SU-DHL-6 (cell line): ENCODE measurements around the gene MAP3K8.
"Not testable (repeated sequence)": the region's sequence is repeated elsewhere in the genome, so short reads cannot be mapped to it uniquely, and the experiment has no call there.

Experiments
- H2AFZ ChIP-seq: fragments of 200-600 bp; sonication (generic); 2 replicates; pipeline ENCODE4 v1.6.1; 2014; ENCODE audit warnings: low read depth, mild to moderate bottlenecking, moderate library complexity, mixed read lengths, antibody characterized with exemption, low read length; ENCODE audit not compliant: severe bottlenecking
- H3F3A ChIP-seq: fragments of 200-600 bp; shearing (Covaris generic); 2 replicates; pipeline ENCODE4 v1.6.0; 2016; ENCODE audit warnings: antibody characterized with exemption, mild to moderate bottlenecking; ENCODE audit not compliant: insufficient read depth
- H3K27ac ChIP-seq: fragments of 200-600 bp; sonication (generic); 2 replicates; pipeline ENCODE4 v1.5.1; 2016; ENCODE audit warnings: low read depth, mild to moderate bottlenecking, low read length, moderate library complexity, mixed read lengths
- H3K27me3 ChIP-seq: fragments of 200-600 bp; sonication (generic), shearing (Covaris generic); 2 replicates; pipeline ENCODE4 v1.6.0; 2014; ENCODE audit warnings: mild to moderate bottlenecking, low read length
- H3K36me3 ChIP-seq: fragments of 200-600 bp; sonication (generic); 2 replicates; pipeline ENCODE4 v1.6.1; 2014; ENCODE audit warnings: mild to moderate bottlenecking, low read length, mixed read lengths
- H3K4me2 ChIP-seq: fragments of 300-600, 200-600 bp; shearing (Covaris generic), sonication (generic); 2 replicates; pipeline ENCODE4 v1.6.0; 2014; ENCODE audit warnings: low read length, low read depth, mild to moderate bottlenecking; ENCODE audit not compliant: poor library complexity, severe bottlenecking
- H3K4me3 ChIP-seq: fragments of 200-600 bp; sonication (generic); 2 replicates; pipeline ENCODE4 v1.5.1; 2014; ENCODE audit warnings: antibody characterized with exemption, low read length, mild to moderate bottlenecking, mixed read lengths; ENCODE audit not compliant: insufficient read depth, poor library complexity, severe bottlenecking
- H3K79me2 ChIP-seq: fragments of 200-600 bp; sonication (generic); 2 replicates; pipeline ENCODE4 v1.6.1; 2014; ENCODE audit warnings: mild to moderate bottlenecking, low read length, moderate library complexity; ENCODE audit not compliant: insufficient read depth
- H3K9ac ChIP-seq: fragments of 200-600 bp; sonication (generic); 2 replicates; pipeline ENCODE4 v1.7.0; 2014; ENCODE audit warnings: mild to moderate bottlenecking, low read length
- H3K9me2 ChIP-seq: fragments of 200-600 bp; sonication (generic); replicated peaks from 2 replicates; pipeline ENCODE4 v1.6.1; 2014; ENCODE audit warnings: low read length; ENCODE audit not compliant: insufficient read depth
- H3K9me3 ChIP-seq: fragments of 200-600 bp; sonication (generic); 2 replicates; pipeline ENCODE4 v1.6.1; 2014; ENCODE audit warnings: low read length, mixed read lengths; ENCODE audit not compliant: insufficient read depth
- H4K20me1 ChIP-seq: fragments of 200-600 bp; sonication (generic); 2 replicates; pipeline ENCODE4 v1.6.1; 2014; ENCODE audit warnings: low read depth, mild to moderate bottlenecking, antibody characterized with exemption, low read length, moderate library complexity, mixed read lengths
- CTCF ChIP-seq: fragments of 200-600 bp; sonication (generic); IDR thresholded peaks from one replicate; pipeline ENCODE4 v1.5.1; 2017; ENCODE audit warnings: antibody characterized with exemption, mild to moderate bottlenecking, low read length, moderate library complexity; ENCODE audit not compliant: insufficient read depth, poor library complexity, severe bottlenecking
- EZH2phosphoT487 ChIP-seq: fragments of 200-600 bp; sonication (generic), shearing (Covaris generic); conservative IDR thresholded peaks from 2 replicates; pipeline ENCODE4 v1.6.1; 2018; ENCODE audit warnings: mild to moderate bottlenecking, antibody characterized with exemption, low read length, moderate library complexity, mixed read lengths

MAP3K8 gene

GRCh38 chr10:30466445-30466844 is 32.5 kb downstream of the MAP3K8 start:
- Histone ChIP-seq H3K4me2 (no peak overlapping the region), H4K20me1 (no peaks in the 10 kb centered on the region), H3K79me2 (no peaks in the 10 kb centered on the region), H3K27ac (no peak overlapping the region), H3K4me3 (no peak overlapping the region), H3F3A (no peaks in the 10 kb centered on the region), H3K27me3 (no peaks in the 10 kb centered on the region), H3K36me3 (no peaks in the 10 kb centered on the region), H2AFZ (no peak overlapping the region), H3K9ac (no peak overlapping the region), H3K9me2 (no peaks in the 10 kb centered on the region), H3K9me3 (no peaks in the 10 kb centered on the region)
- TF ChIP-seq EZH2phosphoT487 (no peak), CTCF (no peak)

GRCh38 chr10:30467651-30468338 is 33.8 kb downstream of the MAP3K8 start:
- no peak overlapping the region for H3K4me2 ChIP-seq
- H3K4me3 ChIP-seq = no peak overlapping the region
- no peak overlapping the region for H3K27ac ChIP-seq
- no peaks in the 10 kb centered on the region for H3K79me2 ChIP-seq
- H3K27me3 ChIP-seq = no peaks in the 10 kb centered on the region
- no peaks in the 10 kb centered on the region for H3F3A ChIP-seq
- H4K20me1 ChIP-seq = no peaks in the 10 kb centered on the region
- H3K9me3 ChIP-seq = no peaks in the 10 kb centered on the region
- H3K9ac ChIP-seq = no peak overlapping the region
- H3K36me3 ChIP-seq = no peaks in the 10 kb centered on the region
- H3K9me2 ChIP-seq = no peaks in the 10 kb centered on the region
- no peak overlapping the region for H2AFZ ChIP-seq
- TF ChIP-seq EZH2phosphoT487 (no peak), CTCF (no peak)

- Histone ChIP-seq H3K36me3 (no peaks in the 10 kb centered on the region), H3K9me2 (no peaks in the 10 kb centered on the region), H3K9ac (no peak overlapping the region), H2AFZ (no peak overlapping the region), H3K27ac (no peak overlapping the region), H3K9me3 (no peaks in the 10 kb centered on the region), H3K79me2 (no peaks in the 10 kb centered on the region), H3K4me3 (no peak overlapping the region), H3K27me3 (no peaks in the 10 kb centered on the region), H3F3A (no peaks in the 10 kb centered on the region), H4K20me1 (no peaks in the 10 kb centered on the region), H3K4me2 (no peak overlapping the region)
- TF ChIP-seq CTCF (no peak), EZH2phosphoT487 (no peak)
These were observed 38.6 kb downstream of the MAP3K8 start for GRCh38 chr10:30472414-30473155.

- not testable (repeated sequence) for H4K20me1 ChIP-seq, H3K9me2 ChIP-seq, H3K79me2 ChIP-seq, H3K4me3 ChIP-seq, H3K9me3 ChIP-seq, H3K27ac ChIP-seq, H3K4me2 ChIP-seq, H2AFZ ChIP-seq, H3K36me3 ChIP-seq, H3F3A ChIP-seq, H3K27me3 ChIP-seq, H3K9ac ChIP-seq
These were observed 41.5 kb downstream of the MAP3K8 start for GRCh38 chr10:30475515-30475914.
